Lung microvascular endothelial cell (primary cell): ENCODE data around the gene PDGFD. TPM values are rescaled to one million over a fixed set of nuclear protein-coding genes. Genes with fewer than 3 reads are reported as not detected.

Experiments
- DNase-seq, 2 donors: peaks; one replicate each; pipeline versions ENCODE4 v3.0.0 to v3.0.0-alpha.2; 2010; ENCODE audit warnings: low read depth in 2 of 2
- total RNA-seq: library from RNA; depleted of rRNA; stranded (reverse); fragments of >200 nt; gene quantifications from 2 replicates; pipeline ENCODE4 v1.2.1, GENCODE V29; 2014

The PDGFD gene
- total RNA-seq, 1 donor from 2014 or later: 43.8 TPM

GRCh38 chr11:104145062-104145461, 18.9 kb downstream of the PDGFD start:
- no peak for DNase-seq

GRCh38 chr11:104142698-104143097, 21.2 kb downstream of the PDGFD start:
- no peak for DNase-seq

DNA sequence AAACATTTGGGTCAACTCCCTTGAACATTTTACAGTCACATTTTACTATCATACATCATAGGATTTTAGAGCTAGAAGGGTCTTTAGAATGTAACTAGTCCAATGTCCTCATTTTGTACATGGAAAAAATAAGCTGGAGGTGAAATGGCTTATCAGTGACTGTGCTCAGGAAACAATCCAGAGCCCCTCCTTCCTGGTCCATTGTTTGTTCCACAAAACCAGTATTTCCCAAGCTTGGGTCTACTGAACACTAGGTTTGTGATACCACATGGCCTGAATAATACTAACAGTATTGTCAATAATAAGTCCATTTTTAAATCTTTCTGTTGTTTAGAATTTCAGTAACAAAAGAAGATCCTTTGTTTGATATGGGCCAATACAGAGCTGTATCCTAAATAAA, 27.1 kb downstream of the PDGFD start:
- peak; percentile 18 to 95 for DNase-seq

DNA sequence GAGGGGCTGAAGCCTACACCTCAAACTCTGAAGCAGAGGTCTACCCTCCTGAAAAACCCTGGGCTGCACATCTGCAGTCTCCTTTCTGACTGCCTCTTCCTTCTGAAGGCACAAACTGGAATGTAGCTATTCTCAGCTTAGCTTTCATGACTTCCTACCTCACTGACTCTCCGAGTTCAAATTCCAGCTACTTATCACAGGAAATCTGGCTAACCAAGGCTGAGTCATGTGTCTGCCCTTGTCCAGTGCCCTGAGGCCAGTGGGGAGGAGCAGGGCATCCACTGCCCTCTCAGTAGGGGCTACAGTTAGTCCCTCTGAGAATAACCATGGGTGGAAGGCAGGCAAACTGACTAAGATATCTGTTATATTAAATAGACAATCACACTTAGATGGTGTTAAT, 29.2 kb downstream of the PDGFD start:
- peak; percentile 29 to 34 for DNase-seq

DNA sequence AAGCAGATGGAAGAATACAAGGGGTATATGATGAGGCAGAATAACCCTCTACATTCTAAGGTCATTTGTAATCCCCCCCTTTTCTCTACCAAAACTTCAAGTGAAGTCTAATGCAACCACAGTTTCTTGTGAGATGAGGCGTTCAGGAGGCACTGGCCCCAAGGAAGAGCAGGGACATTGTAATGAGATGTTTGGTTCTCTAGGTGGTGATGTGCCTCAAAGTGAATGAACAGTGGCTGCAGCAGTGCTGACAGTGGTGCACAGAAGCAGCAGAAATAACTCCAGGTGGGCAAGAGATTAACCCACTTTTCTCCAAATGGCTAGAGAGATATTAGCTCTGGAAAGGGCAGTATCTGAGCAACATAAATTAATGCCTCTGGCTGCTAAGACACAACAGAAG, 33.8 kb downstream of the PDGFD start:
- DNase-seq: no peak

DNA sequence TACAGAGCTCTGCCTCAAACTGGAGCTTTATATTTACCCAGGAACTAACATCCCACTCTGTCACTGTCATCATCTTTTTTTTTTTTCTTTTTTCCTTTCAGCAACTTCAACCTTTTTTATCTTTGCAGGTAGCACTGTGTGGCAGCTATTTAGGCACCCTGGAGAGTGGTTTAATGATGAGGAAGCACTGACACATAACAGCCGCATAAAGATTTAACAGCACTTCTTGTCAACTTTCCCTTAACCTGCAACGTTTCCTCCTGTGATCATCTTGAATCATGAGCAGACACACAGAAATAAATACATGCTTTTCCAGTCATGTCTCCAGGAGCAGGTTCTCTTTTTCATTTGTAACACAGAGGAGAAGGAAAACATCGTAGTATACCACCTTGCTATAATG, 34.8 kb downstream of the PDGFD start:
- no peak for DNase-seq

DNA sequence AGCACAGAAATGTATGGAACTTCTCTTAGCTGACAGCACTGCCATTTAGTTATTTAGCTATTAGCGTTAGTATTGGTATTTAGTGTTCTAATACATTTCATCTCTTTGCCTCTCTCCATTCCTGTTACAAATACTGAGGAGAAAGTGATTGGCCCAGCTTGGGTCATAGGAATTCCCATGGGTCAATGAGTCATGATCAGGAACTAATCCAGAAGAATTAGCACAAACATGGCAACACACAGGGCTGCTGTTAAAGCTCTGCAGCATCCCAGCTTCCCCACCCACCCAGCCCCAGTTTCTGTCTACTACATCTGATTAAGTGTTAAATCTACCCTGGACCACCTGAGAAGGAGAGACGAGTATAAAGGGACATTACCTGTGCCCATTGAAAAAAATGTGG, 36.1 kb downstream of the PDGFD start:
- no peak for DNase-seq

- DNase-seq: no peak
Measured at GRCh38 chr11:104126464-104126863, 37.5 kb downstream of the PDGFD start.

DNA sequence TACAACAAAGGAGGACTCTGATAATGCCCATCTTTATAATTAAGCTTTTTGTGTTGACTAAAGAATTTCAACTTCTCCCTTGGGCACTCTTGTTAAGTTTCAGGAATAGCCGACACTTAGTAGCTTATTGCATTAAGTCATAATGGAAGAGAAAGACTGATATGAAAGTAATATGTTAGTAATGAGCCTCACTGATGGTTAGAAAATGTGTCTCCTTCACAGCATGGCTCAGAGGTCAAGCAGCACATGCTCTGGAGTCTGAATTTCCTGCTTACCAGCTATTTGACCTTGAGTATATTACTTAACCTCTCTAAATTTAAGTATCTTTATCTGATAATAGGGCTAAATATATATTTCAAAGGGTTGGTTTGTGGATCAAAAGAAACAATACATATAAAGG, 39.0 kb downstream of the PDGFD start:
- DNase-seq: peak in 1 of 2 donors; percentile 1

DNA sequence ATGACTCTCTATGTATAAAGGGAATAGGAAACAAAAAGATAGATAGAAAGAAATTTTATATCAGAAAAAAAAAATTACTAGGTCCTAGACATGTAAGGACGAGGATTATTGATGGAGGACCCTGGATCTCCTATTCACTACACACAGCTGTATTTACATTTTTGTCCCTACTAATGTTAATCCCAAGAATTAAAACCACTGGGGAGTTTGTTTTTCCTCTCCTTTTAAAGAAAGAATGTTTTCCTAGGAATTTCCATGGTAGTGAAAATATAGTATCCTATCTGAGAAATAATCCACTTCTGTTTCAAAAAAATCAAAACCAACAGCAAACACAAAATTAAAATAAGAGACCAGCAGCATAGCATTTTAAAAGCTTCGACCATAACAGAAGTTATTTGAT, 41.1 kb downstream of the PDGFD start:
- DNase-seq: no peak

- DNase-seq: no peak
Measured at GRCh38 chr11:104122011-104122635, 41.8 kb downstream of the PDGFD start.

DNA sequence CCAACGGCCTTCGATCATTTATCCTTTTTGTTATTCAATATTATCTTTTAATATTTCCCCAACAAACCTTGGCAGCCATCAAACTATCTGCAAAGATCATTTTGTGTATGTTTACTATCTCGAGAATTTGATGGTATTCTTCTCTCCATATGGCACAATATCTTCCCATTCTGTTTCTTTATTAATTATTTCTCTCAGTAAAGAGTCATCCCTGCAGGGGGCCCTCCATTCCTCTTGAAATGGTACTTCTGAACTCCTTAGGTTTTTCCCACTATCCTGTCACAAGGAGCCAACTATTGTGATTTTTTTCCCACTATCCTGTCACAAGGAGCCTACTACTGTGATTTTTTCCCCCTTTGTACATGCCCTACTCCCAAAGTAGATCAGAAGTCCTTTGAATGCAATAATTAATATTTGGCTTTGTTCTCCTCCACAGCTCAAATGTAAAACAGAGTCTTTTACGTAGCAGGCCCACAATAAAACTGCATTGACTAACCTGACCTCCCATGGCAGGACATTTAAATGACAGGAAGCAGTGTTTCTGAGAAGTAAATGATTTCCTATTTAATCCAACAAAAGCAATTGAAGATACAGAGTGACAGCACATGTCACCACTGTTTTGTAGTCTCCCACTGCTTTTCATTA, 43.3 kb downstream of the PDGFD start:
- DNase-seq: peak; percentile 1 to 65

- no peak for DNase-seq
Measured at GRCh38 chr11:104118105-104118744, 45.7 kb downstream of the PDGFD start.

DNA sequence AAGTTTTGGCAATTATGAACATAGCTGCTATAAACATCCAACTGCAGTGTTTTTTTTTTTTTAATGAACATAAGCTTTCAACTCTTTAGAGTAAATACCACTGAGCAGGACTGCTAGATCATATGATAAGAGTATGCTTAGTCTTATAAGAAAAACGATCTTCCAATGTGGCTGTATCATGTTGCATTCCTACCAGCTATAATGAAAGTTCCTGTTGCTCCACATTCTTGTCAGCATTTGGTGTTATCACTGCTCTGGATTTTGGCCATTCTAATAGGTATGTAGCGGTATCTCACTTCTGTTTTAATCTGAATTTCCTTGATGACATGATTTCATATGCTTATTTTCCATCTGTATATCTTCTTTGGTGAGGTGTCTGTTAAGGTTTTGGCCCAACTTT, 50.4 kb downstream of the PDGFD start:
- DNase-seq: no peak

GRCh38 chr11:104106136-104106754, 57.7 kb downstream of the PDGFD start:
- no peak for DNase-seq

DNA sequence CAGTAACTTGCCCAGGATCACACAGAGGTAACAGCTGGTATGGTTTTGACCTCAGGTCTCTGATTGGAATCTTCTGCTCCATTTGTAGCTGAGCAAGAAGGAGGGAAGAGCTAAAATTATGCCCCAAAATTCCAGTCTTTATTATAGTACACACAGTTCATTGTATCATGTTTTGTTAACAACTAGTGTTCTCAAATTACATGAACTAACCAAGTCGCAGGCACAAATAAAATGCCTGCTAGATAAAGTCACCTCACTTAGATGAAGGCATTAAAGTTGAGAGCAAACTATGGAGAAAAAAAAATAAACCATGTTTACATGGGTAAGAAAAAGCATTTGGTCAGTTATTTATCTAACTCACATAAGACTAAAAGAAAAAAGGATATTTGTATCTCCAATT, 58.8 kb downstream of the PDGFD start:
- DNase-seq: no peak

DNA sequence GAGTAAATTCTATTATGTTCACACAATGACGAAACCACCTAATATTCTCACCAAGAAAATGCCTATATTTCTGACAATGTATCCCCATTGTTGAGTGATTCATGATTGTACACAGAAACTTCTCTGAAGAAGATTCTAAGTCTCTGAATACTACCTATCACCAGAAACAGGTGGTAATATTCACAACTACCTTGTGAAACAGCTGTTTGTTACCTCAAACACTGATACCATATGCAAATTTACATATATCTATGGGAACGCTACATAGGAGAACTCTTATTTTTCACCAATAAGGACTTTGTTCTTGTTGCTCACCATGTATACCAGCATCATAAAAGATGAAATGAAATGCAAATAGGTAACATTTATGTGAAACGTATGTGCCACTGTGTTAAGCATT, 59.3 kb downstream of the PDGFD start:
- DNase-seq: no peak

DNA sequence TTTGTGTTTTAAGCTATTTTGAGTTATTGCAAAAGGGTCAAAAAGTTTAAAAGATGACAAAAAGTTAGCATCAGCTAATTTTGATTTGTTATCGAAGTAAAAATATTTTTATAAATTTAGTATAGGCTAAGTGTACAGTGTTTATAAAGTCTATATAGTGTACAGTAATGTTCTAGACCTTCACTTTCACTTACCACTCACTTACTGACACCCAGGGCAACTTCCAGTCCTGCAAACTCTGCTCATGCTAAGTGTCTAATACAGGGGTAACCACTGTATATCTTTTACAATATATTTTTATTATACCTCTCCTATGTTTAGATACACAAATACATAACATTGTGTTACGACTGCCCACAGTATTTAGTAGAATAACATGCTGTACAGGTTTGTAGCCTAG, 59.7 kb downstream of the PDGFD start:
- no peak for DNase-seq

DNA sequence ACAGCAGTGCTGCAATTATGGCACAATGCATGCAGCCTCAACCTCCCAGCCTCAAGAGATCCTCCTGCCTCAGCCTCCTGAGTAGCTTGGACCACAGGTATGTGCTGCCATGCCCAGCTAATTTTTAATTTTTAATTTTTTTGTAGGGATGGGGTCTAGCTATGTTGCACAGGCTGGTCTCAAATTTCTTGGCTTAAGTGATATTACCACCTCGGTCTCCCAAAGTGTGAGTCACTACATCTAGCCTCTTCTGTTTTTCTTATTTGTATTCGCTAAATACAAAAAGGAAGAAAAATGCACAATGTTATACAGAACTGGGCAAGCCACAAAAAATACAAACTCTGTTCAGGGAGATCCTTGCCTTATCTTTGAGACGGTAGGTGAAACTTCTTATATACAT, 65.4 kb downstream of the PDGFD start:
- DNase-seq: no peak

- DNase-seq: no peak
Measured at GRCh38 chr11:104098132-104098531, 65.8 kb downstream of the PDGFD start.

DNA sequence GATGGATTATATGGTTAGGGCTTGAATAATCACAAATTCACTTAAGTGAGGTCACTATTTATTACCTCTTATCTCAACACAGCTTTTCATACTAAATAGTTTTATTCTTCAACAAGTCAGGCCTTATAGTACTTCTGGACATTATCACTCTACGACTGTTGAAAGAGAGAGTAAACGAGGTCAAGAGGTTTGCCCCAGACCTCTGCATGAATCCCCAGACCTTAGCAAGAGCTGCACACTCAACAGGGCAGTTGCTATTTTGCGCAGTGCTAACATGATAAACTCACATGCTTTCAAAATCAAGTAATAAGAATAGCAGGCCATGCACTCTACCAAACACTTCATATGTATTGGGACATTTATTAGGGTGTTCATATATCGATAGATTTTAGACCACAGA, 67.0 kb downstream of the PDGFD start:
- DNase-seq: no peak

GRCh38 chr11:104095791-104096190, 68.2 kb downstream of the PDGFD start:
- DNase-seq: no peak

GRCh38 chr11:104094576-104094975, 69.4 kb downstream of the PDGFD start:
- DNase-seq: no peak
